GM21360 (cell line): ENCODE results near the gene CNDP1.

Experiments
- ATAC-seq: cut with Tn5 transposase; IDR thresholded peaks from one replicate; pipeline ENCODE4 v1.9.1; 2021; ENCODE audit warnings: mild to moderate bottlenecking, moderate library complexity; ENCODE audit not compliant: unreplicated experiment

Gene CNDP1

DNA sequence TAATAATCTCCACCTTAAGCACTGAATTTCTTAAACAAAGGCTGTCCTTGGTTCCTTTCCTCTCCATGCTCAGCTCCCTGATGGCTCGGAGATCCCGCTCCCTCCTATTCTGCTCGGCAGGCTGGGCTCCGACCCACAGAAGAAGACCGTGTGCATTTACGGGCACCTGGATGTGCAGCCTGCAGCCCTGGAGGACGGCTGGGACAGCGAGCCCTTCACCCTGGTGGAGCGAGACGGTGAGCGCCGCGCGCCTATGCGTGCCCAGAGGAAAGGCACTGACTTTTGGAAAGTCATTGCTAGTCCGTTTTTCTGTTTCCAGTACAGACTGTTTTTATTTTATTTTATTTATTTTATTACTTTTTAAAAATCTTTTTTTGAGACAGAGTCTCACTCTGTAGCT, 28.5 kb upstream of the CNDP1 start:
- ATAC-seq = no peak

DNA sequence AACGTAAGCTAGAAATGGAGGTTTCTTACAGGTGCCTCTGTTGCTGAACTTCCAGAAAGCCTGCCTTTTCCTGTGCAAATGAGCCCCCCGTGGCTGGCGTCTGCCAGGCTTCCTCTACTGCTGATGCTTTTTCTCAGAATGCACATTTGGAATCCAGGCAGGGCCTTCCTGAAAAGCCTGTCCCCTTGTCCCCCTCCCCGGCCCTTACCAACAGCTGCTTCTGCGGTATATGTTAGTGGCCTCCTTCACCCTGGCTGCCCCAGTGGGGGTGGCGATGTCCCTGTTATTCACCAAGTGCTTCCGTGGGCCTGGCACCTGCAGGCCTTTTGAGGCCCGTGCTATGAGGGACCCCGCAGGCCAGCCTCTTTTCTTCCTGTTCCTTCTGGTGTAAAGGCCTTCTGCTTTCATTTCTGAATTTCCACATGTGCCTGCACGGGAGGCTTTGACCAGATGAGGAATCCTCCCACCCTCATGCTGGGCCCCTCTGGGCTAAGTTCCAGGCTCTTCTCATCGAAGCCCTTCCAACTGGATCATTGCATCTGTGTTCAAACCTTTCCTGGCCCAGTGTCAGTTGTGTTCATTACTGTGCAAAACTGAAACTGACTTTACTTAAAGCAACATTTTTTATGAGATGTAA, 27.7 kb upstream of the CNDP1 start:
- ATAC-seq = no peak

DNA sequence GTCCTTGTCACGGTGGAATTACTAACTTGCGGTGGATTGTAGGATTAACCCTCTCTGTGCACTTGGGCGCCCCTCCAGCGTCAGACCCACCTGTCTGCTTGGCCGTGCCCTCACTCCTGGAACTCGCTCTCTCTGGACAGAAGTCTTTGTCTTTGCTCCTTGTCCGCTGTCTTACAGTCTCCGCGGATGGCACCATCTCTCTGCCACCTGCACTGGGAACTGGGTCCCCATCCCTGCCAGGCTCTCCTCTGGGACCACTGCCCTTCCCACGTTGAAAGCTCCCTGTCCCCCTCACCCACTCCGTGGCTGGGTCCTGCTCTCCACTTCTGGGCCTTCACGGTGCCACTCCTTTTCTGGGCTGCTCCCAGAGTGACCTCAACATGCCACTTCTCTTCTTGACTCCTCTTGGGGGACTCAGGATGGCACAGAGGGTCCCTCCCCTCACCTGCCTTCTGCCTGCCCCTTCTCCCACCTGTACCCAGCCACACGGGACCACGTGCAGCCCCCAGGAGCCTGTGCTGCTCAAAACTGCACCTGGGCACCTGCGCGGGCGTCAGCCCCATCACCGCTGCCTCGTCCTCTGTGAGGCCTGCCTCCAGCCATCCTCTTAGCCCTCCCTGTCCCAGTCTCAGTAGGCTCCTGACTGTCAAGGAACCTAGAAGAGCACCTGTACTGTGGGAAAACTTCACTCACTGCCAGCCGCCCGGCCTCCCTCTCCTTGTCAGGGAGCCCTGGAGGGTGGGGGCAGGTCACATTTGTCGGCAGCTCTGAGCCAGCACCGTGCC, 27.0 kb upstream of the CNDP1 start:
- ATAC-seq = no peak

- no peak for ATAC-seq
Observed at GRCh38 chr18:74507927-74508326, 26.4 kb upstream of the CNDP1 start.

DNA sequence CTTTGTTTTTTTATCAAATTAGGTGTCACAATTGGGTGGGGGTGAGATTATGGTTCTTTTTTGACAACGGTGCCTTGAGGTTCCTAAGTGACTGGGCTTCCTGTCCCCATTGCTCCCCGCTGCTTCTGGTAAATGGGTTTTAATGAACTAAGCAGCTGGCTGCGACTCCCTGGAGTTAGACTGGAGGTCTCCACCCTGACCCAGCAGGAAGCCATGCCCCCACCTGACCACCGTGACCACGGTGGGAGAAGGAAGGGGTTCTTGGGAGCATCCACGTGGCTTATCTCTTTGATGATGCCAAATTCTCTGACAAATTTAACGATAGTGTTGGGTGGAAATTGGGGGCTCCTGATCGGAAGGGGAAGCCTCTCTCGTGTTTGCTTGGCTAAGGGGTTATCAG, 25.9 kb upstream of the CNDP1 start:
- ATAC-seq = no peak

DNA sequence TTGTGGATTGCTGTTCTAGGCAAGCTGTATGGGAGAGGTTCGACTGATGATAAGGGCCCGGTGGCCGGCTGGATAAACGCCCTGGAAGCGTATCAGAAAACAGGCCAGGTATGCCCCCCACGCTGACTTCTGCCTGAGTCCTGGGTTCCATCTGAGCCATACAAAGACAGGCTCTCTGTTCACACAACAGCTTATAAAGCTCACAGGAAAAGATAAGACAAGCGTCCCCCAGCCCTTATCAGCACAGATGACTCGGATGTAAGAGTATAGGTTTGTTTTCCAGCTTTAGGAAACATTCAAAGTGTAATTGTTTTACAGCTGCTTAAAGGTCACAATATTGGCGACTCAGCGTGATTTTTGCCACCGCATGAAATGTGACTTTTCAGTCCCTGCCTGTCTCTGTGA, 25.5 kb upstream of the CNDP1 start:
- ATAC-seq = no peak

DNA sequence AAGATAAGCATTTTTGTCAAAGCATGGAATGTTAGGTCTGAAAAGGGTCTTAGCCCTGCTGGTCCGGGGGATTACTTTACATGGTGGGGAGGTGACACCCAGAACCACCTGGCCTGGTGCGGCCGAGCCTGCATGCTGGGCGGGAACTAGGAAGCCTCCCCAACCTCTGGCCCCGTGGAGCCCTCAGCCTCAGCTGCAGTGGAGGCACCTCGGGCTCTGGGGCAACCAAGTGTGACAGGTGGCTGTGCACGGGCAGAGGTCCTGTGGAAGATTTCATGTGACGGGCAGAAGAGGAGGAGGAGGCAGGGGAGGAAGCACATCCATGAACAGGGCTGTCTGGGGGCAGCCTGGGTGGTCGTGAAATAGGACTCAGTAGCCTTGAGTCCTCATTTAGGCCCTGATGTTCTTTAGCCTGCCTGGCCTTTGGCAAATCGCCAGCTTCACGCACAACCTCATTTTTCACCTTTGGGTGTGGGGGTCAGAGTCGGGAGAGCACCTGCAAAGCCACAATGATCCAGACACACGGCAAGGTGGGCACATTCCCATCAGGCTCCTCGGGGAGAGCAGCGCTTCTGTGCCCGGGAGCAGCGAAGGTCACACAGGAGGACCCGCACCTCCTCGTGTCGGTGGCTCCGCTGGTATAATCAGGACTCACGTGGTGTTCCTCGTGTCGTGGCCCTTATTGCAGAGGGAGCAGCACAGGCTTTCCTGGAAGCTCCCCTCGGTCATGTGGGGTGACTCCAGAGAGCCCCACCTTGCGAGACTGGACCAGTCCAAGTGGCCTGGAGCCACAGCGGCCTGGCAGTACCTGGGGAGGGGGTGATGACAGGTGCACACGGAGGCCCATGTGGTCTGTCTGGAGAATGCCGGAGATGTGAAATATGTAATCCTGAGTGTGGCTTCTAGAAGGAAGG, 24.2 kb upstream of the CNDP1 start:
- ATAC-seq = no peak

DNA sequence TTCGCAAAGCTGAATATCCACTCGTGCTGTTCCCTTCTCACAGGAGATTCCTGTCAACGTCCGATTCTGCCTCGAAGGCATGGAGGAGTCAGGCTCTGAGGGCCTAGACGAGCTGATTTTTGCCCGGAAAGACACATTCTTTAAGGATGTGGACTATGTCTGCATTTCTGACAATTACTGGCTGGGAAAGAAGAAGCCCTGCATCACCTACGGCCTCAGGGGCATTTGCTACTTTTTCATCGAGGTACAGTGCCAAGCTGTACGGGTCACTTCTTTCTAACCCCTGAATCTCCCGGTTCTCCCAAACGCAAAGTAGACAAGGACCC, 23.6 kb upstream of the CNDP1 start:
- no peak for ATAC-seq

GRCh38 chr18:74511823-74512222, 22.5 kb upstream of the CNDP1 start:
- no peak for ATAC-seq

DNA sequence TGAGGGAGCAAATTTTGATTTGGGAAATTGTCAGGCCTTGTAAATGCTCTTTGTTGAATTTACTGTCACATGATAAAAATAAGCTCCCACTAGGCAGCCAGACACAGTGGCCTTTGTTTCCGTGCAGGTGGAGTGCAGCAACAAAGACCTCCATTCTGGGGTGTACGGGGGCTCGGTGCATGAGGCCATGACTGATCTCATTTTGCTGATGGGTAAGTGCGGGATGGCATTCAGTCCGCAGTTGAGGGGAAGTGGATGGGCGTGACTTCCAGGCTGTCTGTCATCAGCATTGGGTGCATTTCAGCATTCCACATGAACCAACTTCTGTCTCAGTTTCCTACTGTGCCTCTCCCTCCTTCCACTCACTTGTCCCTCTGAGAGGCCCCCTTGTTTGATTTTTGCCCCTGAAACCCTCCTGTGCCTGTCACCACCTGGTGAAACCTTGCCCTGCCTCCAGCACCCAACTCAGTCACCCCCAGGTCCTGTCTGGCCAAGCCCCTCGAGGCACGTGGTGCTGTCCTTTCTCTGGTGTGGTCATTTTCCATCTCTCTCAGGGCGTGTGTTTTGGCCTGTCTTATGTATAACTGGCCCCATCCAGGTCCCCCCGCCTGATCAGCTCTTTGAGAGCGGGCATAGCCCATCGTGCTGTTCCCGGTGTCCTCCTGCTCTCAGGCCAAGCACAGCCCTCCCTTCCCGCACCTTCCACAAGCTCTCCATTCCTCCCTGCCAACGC, 21.8 kb upstream of the CNDP1 start:
- ATAC-seq = no peak

- ATAC-seq = no peak
Observed at GRCh38 chr18:74513149-74513882, 21.0 kb upstream of the CNDP1 start.

DNA sequence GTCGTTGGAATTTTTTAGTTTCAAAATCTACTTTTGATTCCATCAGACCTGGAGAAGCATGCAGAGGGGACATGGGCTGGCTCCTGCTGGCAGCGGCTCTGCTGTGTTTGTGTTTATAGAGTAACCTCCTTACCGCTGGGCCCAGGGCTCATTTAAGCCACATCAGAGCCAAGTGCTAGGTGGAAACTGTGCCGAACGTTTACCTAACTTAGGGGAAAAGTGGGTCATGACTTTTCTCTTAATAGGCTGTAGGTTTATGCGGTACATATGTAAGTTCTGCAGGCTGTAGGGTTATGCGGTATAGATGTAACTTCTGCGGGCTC, 20.5 kb upstream of the CNDP1 start:
- ATAC-seq = no peak

DNA sequence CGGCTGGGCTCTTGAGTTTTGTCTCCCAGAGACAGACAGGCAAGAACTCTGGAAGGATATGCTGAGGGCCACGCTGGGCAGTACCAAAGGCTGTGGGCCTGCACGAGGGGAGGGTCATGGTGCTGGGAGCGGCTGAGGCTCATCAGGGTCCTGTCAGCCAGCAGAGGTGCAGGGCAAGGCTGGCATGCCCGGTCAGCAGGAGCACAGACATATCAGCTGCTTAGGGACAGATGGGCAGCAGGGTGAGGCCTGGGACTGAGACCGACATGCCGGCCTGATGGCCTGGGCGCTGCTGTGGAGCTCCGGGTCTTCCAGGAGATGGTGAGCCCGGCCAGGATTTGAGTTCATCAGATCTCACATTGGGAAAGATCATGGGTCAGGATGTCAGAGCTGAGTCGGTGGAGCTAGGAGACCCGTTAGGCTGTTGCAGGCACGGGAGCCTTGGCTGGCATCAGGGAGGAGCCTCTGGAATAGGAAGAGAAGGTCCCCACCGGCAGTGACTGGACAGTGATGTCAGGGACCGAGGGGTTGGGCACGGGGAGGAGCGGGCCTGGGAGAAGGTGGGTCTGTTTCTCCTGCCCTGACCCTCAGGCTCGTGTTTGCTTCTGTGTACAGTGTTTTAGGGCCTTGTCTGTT, 19.3 kb upstream of the CNDP1 start:
- ATAC-seq = no peak

- ATAC-seq = no peak
Observed at GRCh38 chr18:74515620-74516231, 18.6 kb upstream of the CNDP1 start.

- no peak for ATAC-seq
Observed at GRCh38 chr18:74516271-74517235, 17.7 kb upstream of the CNDP1 start.

GRCh38 chr18:74517236-74517630, 17.1 kb upstream of the CNDP1 start:
- ATAC-seq = no peak

DNA sequence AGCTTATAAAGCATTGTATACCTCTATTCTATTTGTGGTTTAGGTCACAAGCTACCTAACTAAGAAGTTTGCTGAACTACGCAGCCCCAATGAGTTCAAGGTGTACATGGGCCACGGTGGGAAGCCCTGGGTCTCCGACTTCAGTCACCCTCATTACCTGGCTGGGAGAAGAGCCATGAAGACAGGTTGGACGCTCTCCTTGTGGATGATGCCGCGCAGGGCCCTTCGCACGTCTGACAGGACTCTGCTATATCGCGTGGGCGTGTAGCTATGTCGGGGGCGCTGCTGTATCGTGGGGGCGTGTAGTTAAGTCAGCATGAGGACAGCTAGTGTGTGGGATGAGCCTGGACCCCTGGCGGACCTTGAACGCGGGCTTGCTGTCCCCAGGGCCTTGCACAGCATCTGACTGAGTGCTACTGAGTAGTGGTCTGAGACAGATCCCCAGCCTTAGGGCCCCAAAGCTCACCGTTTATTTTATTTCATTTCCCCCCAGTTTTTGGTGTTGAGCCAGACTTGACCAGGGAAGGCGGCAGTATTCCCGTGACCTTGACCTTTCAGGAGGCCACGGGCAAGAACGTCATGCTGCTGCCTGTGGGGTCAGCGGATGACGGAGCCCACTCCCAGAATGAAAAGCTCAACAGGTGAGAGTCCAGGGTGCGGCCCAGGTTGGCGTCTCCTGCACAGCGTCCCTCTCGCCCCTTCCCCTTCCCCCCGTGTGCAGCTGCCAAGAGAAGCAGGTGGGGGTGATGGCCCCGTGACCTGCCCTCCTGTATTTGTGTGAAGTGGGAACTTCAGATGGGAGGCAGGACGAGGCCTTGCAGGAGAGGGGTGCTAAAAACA, 15.6 kb upstream of the CNDP1 start:
- no peak for ATAC-seq
